MG63 (cell line): ENCODE results near the gene PRR18. TPM values are rescaled to one million over a fixed set of nuclear protein-coding genes. Genes with fewer than 3 reads are reported as not detected.
A peak's percentile ranks its signal among the peaks of the same experiment; 100 is the strongest.

Experiments used
- DNase-seq: peaks from one replicate; pipeline ENCODE4 v3.0.0-alpha.2; 2020
- H3K27me3 ChIP-seq: fragments of 250-450 bp; sonication (Bioruptor Pico); 2 replicates; pipeline ENCODE4 v1.5.1; 2020; ENCODE audit warnings: mild to moderate bottlenecking, moderate library complexity
- H3K36me3 ChIP-seq: fragments of 250-450 bp; sonication (Bioruptor Pico); 2 replicates; pipeline ENCODE4 v1.5.1; 2020; ENCODE audit warnings: mild to moderate bottlenecking, moderate library complexity
- H3K4me3 ChIP-seq: fragments of 250-450 bp; sonication (Bioruptor Pico); 2 replicates; pipeline ENCODE4 v1.5.1; 2020; ENCODE audit warnings: mild to moderate bottlenecking, moderate library complexity
- H3K9me3 ChIP-seq: fragments of 250-450 bp; sonication (Bioruptor Pico); 2 replicates; pipeline ENCODE4 v1.5.1; 2020; ENCODE audit warnings: mild to moderate bottlenecking, moderate library complexity
- total RNA-seq: library from RNA; depleted of rRNA; stranded (reverse); fragments of >200 nt; shearing (Covaris generic); gene quantifications from 2 replicates; pipeline ENCODE4 v1.2.3, GENCODE V29; 2014; ENCODE audit warnings: low replicate concordance

PRR18 gene
- total RNA-seq, 1 experiment from 2014 or later, result 1.3 TPM

DNA sequence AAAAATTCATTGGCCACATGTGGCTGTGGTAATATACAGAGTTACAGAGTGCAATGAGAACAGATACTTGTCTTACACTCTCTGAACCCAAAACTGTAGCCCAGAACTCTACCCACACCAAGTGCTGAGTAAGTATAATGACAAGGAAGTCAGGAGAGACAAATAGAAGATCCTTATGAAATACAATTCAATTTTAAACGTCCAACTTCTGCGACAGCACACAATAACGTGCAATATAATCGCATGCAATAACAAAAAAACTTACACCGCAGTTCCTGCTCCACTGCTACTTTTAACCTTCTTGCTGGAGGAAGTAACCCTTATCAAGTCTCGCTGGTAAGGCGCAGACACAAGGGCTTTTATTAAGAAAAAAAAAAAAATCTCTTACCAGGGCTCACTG lies 33.3 kb upstream of the PRR18 start:
- H3K9me3 ChIP-seq, result no peaks in the 10 kb centered on the region
- no peak for DNase-seq
- peaks cover 9% of the 10 kb centered on the region for H3K36me3 ChIP-seq
- no peaks in the 10 kb centered on the region for H3K27me3 ChIP-seq
- peak overlapping the region; percentile 91 for H3K4me3 ChIP-seq

DNA sequence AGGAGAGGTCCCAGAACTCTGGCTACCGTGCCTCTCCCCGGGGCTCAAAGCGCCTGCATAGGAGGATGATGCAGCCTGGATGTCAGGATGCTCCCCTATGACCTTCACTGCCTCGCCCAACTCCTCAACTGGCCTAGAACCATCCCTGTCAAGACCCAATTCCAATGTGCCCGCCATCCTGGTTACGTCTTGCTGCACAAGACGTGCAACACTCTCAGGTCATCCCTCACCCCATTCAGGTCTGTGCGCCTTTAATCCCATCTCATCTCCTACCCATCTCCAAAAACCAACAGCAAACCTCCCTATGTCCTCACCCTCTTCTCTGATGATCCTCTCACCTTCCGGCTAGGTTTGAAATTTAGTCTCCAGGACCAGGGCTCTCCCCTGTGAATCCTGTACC lies 30.7 kb upstream of the PRR18 start:
- Histone ChIP-seq H3K9me3 (no peaks in the 10 kb centered on the region), H3K27me3 (no peaks in the 10 kb centered on the region), H3K4me3 (no peak overlapping the region), H3K36me3 (peaks cover 18% of the 10 kb centered on the region)
- no peak for DNase-seq

DNA sequence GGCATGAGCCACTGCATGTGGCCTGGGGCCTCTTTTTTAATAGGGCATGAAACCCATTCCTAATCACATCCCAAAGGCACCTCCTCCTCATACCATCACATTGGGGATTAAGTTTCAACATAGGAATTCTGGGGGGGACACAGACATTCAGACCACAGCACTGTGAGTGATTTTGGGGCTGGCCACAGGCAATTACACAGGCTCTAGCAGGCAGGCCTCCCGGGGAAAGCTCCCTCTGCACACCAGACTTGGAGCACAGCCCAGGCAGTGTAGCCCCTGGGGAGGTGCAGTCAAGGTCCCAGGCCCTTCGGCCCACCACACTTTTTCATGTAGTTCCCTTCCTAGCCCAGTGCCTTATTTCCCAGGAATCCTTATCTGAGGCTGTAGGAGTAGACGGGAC lies 28.7 kb upstream of the PRR18 start:
- H3K4me3 ChIP-seq, result no peak overlapping the region
- peaks cover 18% of the 10 kb centered on the region for H3K36me3 ChIP-seq
- no peak for DNase-seq
- no peaks in the 10 kb centered on the region for H3K9me3 ChIP-seq
- no peaks in the 10 kb centered on the region for H3K27me3 ChIP-seq

- no peak for DNase-seq
- no peaks in the 10 kb centered on the region for H3K27me3 ChIP-seq
- no peaks in the 10 kb centered on the region for H3K9me3 ChIP-seq
- H3K36me3 ChIP-seq, result peaks cover 14% of the 10 kb centered on the region
- no peak overlapping the region for H3K4me3 ChIP-seq
These were observed 27.4 kb upstream of the PRR18 start for GRCh38 chr6:166335378-166336302.

GRCh38 chr6:166334878-166335277 lies 26.7 kb upstream of the PRR18 start:
- no peaks in the 10 kb centered on the region for H3K9me3 ChIP-seq
- H3K27me3 ChIP-seq, result no peaks in the 10 kb centered on the region
- H3K4me3 ChIP-seq, result no peak overlapping the region
- no peak for DNase-seq
- peaks cover 13% of the 10 kb centered on the region for H3K36me3 ChIP-seq

DNA sequence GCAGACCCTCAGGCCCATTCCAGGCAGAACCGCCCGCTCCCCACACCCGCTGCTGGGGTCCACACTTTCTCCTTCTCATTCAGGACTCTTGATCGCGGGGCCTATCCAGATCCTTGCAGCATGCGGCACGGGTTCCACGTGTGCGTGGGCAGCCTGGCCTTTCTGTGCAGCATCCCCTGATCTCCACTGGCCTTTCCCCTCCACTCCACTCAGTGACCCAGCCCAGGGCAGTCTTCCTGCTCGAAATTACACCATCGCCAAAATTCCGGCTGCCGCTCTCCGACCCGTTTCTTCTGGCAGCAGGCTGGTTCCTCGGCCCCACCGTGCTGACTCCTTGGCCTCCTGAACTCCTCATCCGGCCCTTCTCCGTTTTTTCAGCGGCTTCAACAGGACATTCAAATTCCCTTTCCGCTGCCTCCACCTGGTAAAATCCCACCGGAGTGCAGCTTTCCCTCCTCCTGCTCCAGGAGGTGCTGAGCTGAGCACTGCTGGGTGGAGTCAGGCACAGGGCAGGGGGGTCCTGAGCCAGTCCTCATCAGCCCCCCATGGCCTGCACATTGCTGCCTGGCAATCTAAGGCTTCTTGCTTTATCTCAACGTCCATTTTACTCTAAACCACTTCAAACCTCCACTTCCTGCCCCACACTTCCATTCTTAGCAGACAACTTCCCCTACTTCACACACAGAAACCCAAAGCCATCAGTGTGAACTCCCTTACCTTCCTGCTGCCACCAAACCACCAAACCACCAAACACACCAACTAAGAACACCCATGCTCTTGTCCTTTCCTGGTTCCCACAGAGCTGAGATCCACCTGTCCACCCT lies 25.2 kb upstream of the PRR18 start:
- H3K27me3 ChIP-seq, result no peaks in the 10 kb centered on the region
- DNase-seq, result no peak
- H3K4me3 ChIP-seq, result no peak overlapping the region
- no peaks in the 10 kb centered on the region for H3K9me3 ChIP-seq
- H3K36me3 ChIP-seq, result peaks cover 20% of the 10 kb centered on the region

GRCh38 chr6:166331503-166332415 lies 23.6 kb upstream of the PRR18 start:
- Histone ChIP-seq H3K9me3 (no peaks in the 10 kb centered on the region), H3K27me3 (no peaks in the 10 kb centered on the region), H3K36me3 (peaks cover 22% of the 10 kb centered on the region), H3K4me3 (no peak overlapping the region)
- no peak for DNase-seq

DNA sequence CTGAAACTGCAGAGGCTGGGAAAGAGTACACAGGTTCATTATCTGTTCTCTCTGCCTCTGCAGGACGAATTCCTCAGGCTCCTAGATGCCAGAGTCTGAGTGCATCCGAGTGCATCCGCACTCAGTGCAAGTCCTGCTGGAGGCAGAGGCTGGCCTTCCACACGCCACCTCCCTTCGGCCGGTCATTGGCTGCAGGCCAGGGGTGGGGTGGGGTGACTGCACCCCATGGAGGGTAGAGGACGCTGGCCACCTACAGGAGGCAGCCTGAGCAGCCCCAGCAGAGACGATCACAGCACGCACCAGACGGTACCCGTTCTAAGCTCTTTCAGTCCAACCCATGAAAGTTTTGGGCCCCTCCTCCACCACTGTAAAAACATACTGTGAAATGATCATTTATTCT lies 22.4 kb upstream of the PRR18 start:
- H3K9me3 ChIP-seq, result no peaks in the 10 kb centered on the region
- H3K36me3 ChIP-seq, result peaks cover 30% of the 10 kb centered on the region
- no peak for DNase-seq
- H3K27me3 ChIP-seq, result no peaks in the 10 kb centered on the region
- no peak overlapping the region for H3K4me3 ChIP-seq

GRCh38 chr6:166325383-166326042 lies 17.3 kb upstream of the PRR18 start:
- no peak for DNase-seq
- Histone ChIP-seq H3K27me3 (no peaks in the 10 kb centered on the region), H3K36me3 (peaks cover 33% of the 10 kb centered on the region), H3K4me3 (no peak overlapping the region), H3K9me3 (no peaks in the 10 kb centered on the region)

DNA sequence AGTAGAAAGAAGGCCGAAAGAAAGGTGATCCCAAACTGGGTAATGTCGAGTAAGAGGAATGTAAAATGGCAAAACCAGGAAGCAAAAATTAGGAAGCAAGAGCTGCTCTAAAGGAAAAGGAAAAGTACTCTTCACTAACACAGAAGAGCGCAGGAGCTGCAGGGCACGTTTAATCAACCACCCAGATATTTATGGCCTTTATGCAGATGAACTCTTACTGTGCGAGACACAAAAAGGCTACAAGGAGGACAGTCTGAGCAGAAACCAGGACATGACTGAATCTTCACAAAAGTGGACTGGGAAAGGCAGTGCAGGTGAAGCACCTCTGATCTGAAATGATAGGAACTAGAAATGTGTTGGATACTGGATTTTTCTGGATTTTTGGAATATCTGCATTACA lies 15.2 kb upstream of the PRR18 start:
- no peak overlapping the region for H3K4me3 ChIP-seq
- no peaks in the 10 kb centered on the region for H3K9me3 ChIP-seq
- no peaks in the 10 kb centered on the region for H3K27me3 ChIP-seq
- DNase-seq, result no peak
- H3K36me3 ChIP-seq, result peaks cover 30% of the 10 kb centered on the region

GRCh38 chr6:166318649-166319600 lies 10.7 kb upstream of the PRR18 start:
- Histone ChIP-seq H3K4me3 (no peak overlapping the region), H3K9me3 (no peaks in the 10 kb centered on the region), H3K27me3 (no peaks in the 10 kb centered on the region), H3K36me3 (peaks cover 12% of the 10 kb centered on the region)
- DNase-seq, result peak; percentile 18

GRCh38 chr6:166318227-166318626 lies 10.0 kb upstream of the PRR18 start:
- Histone ChIP-seq H3K4me3 (no peak overlapping the region), H3K9me3 (no peaks in the 10 kb centered on the region), H3K27me3 (no peaks in the 10 kb centered on the region), H3K36me3 (peaks cover 12% of the 10 kb centered on the region)
- DNase-seq, result no peak

DNA sequence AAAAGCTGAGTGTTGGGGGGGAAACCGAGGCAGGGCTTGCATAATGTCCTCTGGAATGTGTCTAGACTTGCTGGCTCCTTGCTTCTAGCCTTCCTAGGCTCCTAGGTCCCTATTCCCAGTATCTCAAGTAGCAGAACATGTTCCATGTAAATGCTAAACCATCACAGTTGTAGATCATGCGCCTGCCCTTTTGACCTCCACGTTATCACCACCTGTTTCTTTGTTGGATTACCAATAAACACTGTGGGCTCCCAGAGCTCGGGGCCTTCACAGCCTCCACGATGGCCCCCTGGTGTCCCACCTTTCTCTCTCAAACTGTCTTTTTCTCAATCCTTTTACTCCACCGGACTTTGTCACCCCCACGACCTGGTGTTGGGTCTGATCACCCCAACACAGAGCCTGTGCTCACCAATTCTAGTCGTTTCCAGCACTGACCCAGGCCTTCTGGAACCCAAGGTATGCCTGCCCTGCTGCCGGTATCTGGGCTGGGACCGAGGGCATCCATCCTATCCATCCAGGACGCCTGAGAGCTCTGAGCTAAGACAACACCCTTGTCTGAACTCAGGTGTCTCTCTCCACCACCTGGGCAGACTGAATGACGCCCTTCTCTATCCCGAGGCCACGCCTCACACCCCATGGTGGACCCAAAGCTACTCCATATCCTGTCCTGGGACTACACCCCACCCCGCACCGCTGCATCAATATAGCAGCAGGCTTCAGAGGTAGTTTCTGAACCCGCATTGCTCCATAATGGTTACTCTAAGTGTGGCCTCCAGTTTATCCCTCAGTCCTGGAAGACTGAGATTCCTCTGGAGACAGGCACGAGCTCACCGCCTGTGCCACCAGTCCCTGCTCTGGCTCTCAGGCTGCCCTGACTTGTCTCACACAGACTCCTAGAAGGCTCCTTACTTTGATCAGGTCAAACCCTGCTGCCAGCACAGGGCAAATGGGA lies 9.3 kb upstream of the PRR18 start:
- peaks cover 7% of the 10 kb centered on the region for H3K36me3 ChIP-seq
- no peak overlapping the region for H3K4me3 ChIP-seq
- no peaks in the 10 kb centered on the region for H3K27me3 ChIP-seq
- no peaks in the 10 kb centered on the region for H3K9me3 ChIP-seq
- no peak for DNase-seq

DNA sequence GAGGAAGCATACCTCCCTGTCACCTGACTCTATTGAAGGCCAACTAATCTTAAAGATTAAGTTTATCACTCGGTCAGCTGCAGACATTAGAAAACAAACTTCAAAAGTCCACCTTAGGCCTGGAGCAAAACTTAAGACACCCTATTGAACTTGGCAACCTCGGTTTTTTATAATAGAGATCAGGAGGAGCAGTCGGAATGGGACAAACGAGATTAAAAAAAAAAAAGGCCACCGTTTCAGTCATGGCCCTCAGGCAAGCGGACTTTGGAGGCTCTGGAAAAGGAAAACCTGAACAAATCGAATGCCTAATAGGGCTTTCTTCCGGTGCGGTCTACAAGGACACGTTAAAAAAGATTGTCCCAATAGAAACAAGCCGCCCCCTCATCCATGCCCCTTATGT lies 7.2 kb upstream of the PRR18 start:
- Histone ChIP-seq H3K9me3 (no peaks in the 10 kb centered on the region), H3K4me3 (no peak overlapping the region), H3K36me3 (peaks cover 3% of the 10 kb centered on the region; the same call in 1 of the 2 replicates), H3K27me3 (no peaks in the 10 kb centered on the region)
- no peak for DNase-seq
